Measurements from ENCODE around the gene PODXL2.
"Not testable (repeated sequence)": the region's sequence is repeated elsewhere in the genome, so short reads cannot be mapped to it uniquely, and the experiment has no call there.

PODXL2 gene

DNA sequence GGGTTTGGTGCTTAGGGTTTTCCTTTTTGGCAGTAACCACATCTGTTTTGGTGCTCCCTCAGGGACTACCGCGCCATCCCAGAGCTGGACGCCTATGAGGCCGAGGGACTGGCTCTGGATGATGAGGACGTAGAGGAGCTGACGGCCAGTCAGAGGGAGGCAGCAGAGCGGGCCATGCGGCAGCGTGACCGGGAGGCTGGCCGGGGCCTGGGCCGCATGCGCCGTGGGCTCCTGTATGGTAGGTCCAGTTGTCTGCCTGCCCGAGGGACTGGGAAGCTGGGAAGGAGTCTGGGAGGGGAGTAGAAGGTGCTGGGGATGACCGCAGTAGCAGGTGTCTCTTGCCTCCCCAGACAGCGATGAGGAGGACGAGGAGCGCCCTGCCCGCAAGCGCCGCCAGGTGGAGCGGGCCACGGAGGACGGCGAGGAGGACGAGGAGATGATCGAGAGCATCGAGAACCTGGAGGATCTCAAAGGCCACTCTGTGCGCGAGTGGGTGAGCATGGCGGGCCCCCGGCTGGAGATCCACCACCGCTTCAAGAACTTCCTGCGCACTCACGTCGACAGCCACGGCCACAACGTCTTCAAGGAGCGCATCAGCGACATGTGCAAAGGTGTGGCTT is 24.3 kb upstream of the PODXL2 start:
- no peak for FAIRE-seq
- DNase-seq (ENCODE audit: insufficient read length, low spot score), result no peak

DNA sequence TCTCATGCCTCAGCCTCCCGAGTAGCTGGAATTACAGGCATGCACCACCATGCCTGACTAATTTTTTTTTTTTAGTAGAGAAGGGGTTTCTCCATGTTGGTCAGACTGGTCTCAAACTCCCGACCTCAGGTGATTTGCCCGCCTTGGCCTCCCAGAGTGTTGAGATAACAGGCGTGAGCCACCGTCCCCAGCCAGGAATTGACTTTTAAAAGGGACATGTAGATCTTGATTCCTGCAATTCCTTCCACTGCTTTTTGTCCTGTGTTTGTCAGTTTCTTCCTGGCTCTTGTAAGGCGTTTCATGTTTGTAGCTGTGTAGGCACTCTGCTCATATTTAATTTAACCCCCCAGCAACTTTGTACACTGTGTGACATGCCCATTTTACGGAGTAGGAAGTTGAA is 23.4 kb upstream of the PODXL2 start:
- not testable (repeated sequence) for FAIRE-seq; DNase-seq (ENCODE audit: insufficient read length, low spot score)

DNA sequence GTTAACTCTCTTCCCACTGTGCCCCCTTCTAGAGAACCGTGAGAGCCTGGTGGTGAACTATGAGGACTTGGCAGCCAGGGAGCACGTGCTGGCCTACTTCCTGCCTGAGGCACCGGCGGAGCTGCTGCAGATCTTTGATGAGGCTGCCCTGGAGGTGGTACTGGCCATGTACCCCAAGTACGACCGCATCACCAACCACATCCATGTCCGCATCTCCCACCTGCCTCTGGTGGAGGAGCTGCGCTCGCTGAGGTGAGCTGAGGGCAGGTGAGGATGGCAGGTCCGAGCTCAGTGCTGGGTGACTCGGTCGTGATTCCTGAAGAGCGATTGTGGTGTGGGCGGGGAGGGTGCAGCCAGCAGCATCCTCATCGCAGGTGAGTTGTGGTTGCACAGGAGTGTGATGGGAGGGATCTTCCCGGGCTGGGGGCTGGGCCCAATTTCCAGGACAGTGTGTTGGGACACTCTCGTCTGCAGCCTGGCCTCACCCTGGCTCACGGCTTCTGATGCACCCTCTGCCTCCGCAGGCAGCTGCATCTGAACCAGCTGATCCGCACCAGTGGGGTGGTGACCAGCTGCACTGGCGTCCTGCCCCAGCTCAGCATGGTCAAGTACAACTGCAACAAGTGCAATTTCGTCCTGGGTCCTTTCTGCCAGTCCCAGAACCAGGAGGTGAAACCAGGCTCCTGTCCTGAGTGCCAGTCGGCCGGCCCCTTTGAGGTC is 22.7 kb upstream of the PODXL2 start:
- no peak for FAIRE-seq
- DNase-seq (ENCODE audit: insufficient read length, low spot score), result no peak

- DNase-seq (ENCODE audit: insufficient read length, low spot score) (no peak), FAIRE-seq (no peak)
Observed at GRCh38 chr3:127606981-127607595, 21.9 kb upstream of the PODXL2 start.

- DNase-seq (ENCODE audit: insufficient read length, low spot score) (no peak), FAIRE-seq (peak; percentile 4)
Observed at GRCh38 chr3:127607675-127608361, 21.2 kb upstream of the PODXL2 start.

DNA sequence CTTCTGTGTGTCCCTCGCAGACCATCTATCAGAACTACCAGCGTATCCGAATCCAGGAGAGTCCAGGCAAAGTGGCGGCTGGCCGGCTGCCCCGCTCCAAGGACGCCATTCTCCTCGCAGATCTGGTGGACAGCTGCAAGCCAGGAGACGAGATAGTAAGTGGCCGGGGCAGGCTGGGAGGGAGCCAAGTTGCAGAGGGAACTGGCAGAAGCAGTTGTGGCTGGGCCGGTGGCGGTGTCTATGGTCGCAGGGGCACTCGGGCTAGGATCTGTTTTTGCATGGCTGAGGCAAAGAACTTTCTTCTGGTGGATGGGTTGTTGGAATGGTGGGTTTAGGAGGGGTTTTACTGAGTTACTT is 20.6 kb upstream of the PODXL2 start:
- FAIRE-seq, result no peak
- DNase-seq (ENCODE audit: insufficient read length, low spot score), result no peak

- DNase-seq (ENCODE audit: insufficient read length, low spot score), result no peak
- FAIRE-seq, result no peak
Observed at GRCh38 chr3:127610105-127610504, 18.9 kb upstream of the PODXL2 start.

- DNase-seq (ENCODE audit: insufficient read length, low spot score) (no peak), FAIRE-seq (no peak)
Observed at GRCh38 chr3:127611251-127611650, 17.7 kb upstream of the PODXL2 start.

DNA sequence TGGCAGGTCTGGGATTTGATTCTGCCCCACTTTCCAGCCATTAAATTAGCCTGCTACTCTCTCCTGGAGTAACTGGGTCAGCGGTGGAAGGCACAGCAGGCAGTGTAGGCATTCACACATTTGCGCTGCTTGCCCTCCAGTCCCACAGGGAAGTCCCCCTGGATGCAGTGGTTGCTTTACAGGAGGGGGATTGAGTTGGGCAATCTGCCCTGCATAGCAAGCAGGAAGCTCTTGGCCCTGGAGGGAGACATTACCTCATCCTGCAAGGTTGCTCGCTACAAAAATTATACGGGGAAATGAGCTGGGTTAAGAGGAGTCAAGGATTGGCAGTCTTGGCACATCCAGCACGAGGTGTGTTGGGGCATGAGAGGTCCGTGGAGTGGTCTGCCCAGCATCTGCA is 16.0 kb upstream of the PODXL2 start:
- DNase-seq (ENCODE audit: insufficient read length, low spot score) (no peak), FAIRE-seq (no peak)

GRCh38 chr3:127613406-127613805 is 15.6 kb upstream of the PODXL2 start:
- FAIRE-seq, result no peak
- DNase-seq (ENCODE audit: insufficient read length, low spot score), result no peak

DNA sequence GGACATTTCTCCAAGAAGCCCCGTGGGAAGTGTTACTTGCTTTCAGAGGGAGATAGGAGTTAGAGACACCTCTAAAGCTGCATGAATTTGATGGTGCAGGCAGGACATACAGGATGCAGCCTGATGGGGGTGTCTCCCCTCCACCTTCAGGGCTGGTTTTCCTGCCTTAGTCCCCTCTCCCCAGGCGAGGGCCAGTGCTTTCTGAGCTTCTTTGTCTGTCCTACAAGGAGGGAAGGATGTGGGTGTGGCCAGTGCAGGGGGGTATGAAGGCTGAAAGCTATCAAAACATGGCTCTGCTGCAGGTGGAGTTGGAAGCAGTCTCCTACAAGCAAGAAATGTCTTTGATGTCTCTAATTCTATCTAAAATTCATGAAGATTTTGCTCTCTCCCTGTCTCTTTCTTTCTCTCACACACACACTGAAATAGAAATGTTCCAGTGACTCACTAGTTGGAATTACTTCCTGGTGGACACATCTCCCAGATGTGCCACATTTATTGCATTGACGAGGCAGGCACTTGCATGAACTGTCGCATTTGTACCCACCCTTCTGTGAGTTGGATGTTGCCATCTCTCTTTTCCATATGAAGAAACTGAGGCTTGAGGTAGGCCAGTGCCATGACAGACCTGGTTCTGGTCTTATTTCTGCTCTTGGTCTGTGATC is 13.9 kb upstream of the PODXL2 start:
- FAIRE-seq (no peak), DNase-seq (ENCODE audit: insufficient read length, low spot score) (no peak)

DNA sequence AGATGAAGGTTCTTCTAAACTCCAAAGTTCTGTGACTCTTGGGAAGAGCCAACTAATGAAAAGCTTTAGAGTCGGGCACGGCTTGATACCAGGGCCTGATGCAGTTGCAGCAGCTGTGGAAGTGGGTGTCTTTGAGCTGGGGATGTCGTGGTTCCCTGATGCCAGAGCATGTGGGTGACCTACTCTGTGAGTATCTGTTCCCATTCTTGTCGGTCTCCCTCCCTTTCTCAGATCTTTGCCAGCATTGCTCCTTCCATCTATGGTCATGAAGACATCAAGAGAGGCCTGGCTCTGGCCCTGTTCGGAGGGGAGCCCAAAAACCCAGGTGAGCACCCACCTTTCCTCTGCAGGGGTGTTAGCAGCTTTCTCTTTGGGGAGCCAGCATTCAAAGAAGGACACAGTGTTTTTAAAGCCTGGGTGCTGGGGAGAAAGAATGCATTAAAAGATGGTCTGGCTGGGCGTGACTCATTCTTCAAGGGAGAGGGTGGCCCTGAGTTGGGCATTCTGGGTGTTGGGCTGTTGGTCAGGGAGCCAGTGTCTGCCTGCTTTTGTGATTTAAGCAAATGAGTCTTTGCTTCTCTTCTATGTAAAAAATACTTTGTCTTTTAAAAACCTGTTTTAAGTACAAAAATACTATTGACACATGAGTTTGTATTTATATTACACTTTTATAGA is 13.2 kb upstream of the PODXL2 start:
- no peak for DNase-seq (ENCODE audit: insufficient read length, low spot score)
- FAIRE-seq, result no peak

DNA sequence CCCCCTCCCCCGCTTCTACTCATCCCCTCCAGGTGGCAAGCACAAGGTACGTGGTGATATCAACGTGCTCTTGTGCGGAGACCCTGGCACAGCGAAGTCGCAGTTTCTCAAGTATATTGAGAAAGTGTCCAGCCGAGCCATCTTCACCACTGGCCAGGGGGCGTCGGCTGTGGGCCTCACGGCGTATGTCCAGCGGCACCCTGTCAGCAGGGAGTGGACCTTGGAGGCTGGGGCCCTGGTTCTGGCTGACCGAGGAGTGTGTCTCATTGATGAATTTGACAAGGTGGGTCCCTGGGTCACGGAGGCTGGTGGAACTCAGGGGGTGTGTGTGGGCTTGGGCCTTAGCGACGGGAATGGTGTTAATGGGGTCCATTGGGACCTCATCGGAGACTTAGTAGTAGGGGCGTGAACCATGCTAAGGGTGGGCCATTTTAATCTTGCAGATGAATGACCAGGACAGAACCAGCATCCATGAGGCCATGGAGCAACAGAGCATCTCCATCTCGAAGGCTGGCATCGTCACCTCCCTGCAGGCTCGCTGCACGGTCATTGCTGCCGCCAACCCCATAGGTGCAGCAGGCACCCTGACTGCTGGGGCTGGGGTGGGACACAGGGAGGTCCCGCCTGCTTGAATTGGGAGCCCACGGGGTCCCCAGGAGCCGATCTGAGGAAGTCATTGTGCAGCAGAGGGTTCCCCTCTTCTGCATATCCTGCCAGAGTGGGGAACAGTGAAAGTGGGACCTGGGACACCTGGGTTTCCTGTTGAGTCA is 12.0 kb upstream of the PODXL2 start:
- DNase-seq (ENCODE audit: insufficient read length, low spot score) (no peak), FAIRE-seq (no peak)

DNA sequence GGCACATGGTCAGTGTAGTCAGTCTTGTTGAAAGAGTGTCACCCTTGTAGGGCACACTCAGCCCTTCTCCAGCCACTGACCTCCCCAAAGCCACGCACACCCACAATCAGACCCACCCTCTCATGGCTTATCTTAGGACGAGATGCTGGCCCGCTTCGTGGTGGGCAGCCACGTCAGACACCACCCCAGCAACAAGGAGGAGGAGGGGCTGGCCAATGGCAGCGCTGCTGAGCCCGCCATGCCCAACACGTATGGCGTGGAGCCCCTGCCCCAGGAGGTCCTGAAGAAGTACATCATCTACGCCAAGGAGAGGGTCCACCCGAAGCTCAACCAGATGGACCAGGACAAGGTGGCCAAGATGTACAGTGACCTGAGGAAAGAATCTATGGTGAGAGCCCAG is 10.1 kb upstream of the PODXL2 start:
- no peak for FAIRE-seq

DNA sequence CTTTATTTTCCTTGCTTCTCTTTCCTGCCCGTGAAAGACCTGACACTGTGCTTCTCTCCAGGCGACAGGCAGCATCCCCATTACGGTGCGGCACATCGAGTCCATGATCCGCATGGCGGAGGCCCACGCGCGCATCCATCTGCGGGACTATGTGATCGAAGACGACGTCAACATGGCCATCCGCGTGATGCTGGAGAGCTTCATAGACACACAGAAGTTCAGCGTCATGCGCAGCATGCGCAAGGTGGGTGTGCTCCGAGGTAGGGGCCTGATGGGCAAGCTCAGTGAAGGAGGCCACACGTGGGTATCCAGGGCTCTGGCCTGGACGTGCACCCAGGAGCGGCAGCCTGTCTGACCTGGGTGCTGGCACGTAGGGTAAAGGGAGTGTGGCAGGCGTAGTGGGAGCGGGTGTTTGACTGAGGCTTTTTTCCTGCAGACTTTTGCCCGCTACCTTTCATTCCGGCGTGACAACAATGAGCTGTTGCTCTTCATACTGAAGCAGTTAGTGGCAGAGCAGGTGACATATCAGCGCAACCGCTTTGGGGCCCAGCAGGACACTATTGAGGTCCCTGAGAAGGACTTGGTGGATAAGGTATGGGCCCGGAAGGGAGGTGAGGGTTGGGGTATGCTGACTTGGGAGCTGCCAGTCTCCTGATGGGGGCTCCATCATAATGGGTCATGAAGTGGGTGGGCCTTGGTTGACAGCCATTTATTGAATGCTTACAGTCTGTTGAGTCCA is 8.2 kb upstream of the PODXL2 start:
- no peak for DNase-seq (ENCODE audit: insufficient read length, low spot score)
- peak; percentile 48 for FAIRE-seq

More for the DNA sequence above, 10.1 kb upstream of the PODXL2 start:
- DNase-seq (ENCODE audit: insufficient read length, low spot score), result no peak

- DNase-seq (ENCODE audit: insufficient read length, low spot score), result no peak
- FAIRE-seq, result no peak
Observed at GRCh38 chr3:127622031-127622430, 7.0 kb upstream of the PODXL2 start.

DNA sequence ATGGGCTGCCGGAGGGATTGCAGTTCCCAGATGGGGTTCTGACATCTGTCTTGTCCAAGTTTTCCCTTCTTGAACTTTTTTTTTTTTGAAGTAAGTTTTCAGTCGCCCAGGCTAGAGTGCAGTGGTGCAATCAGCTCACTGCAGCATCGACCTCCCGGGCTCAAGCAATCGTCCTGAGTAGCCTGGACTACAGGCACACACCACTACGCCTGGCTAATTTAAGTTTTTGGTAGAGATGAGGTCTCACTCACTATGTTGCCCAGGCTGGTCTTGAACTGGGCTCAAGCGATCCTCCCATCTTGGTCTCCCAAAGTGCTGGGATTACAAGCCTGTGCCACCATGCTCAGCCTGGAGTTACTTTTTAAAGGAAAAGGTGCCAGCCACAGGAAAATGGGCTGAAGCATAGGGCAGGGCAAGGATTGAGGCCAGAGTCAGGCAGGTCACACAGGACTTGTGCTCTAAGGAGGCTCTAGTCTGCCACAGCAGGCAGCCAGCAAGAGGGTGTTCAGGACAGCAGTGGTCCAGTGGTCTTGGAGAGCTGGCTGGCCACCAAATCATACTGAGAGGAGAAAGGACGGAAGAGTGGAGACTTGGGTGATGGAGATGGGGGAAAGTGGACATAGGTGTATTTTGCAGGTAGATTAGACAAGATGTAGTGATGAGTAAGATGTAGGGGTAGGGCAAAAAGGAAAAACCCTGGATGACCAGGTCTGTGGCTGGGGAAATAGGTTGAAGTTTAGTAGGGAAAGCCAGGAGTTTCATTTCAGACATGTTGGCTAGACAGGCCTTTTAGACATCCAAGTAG is 6.0 kb upstream of the PODXL2 start:
- DNase-seq (ENCODE audit: insufficient read length, low spot score), result no peak
- FAIRE-seq, result no peak

DNA sequence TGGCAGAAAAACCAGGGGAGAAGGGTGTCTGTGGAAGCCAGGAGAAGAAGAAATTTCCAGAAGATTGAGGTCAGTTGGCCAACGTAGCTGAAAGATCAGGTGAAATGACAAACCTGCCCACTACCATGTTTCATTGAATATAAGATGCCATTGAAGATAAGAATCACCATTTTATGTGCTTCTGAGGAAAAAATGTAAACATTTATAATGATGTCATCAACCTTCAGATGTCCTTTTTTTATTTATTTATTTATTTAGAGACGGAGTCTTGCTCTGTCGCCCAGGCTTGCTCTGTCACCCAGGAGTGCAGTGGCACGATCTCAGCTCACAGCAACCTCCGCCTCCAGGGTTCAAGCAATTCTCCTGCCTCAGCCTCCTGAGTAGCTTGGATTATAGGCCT is 4.9 kb upstream of the PODXL2 start:
- FAIRE-seq, result no peak
- no peak for DNase-seq (ENCODE audit: insufficient read length, low spot score)
